Measurements from ENCODE around the gene SURF1.
A peak's percentile ranks its signal among the peaks of the same experiment; 100 is the strongest.
"Not testable (repeated sequence)": the region's sequence is repeated elsewhere in the genome, so short reads cannot be mapped to it uniquely, and the experiment has no call there.

SURF1 gene

DNA sequence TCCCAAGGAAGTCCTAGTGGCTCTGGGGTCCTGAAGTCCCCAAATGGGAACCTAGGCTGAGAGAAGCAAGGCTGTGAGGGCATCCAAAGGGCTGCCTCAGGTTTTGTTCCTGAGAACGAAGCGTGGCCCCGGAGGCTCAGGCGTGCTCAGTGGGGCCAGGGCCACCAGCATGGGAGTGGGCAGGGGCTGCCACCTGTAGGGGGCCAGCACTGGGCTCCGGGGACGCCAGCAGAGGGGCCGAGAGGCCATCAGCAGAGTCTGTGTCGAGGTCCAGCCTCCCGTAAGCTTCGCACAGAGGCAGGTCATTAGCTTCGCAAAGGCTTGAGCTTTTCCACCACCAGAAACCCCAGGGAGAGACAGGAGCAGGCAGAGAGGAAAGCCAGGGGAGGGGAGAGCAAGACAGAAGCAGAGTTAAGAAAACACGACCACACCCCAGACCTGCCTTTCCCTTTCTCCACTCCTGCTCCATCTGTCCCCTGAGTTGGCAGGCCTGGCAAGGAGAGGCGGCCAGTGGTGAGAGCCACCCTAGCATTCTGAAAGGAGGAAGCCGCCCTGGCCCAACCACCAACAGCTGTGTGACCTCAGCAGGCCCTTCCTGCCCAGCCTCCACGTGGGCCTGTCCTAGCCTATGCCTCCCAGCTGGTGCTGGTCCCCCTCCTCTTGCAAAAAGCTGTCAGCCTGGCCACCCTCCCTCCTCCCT, 14.8 kb downstream of the SURF1 start:
- DNase-seq: no peak

DNA sequence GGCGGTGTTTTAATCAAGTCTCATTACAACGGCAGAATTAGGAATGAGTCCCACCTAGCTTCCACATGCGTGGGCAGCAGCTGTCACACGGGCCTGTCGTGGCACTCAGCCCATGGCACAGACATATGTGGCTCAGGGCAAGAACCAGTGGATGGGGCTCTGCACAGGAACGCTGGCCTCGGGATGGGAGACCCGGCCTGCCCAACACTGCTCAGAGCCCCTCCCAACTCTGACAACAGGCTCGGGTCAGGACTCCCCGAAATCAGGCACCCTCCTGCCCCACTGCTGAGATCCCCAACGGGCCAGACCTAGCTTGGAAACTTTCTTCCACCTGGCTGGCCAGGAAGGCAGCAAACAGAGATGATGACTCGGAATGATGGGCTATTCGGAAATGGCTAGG, 15.4 kb downstream of the SURF1 start:
- DNase-seq: no peak

DNA sequence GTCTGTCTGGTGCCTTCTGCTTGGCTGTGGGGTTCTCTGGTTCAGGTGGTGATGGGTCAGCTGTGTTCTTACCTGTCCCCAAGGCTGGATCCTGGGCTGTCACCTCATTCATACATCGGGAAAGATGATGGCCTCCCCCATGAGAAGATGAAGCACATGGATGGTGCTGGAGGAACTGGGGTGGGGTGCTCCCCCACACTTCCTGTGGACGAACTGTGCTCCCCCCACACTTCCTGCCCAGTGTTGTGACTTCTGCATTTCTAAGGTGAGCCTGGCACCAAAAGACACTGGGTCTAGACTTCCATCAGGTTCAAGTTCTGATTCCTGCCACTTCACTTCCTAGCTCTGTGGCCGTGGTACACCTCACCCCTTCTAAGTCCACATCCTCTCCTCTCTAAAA, 16.0 kb downstream of the SURF1 start:
- DNase-seq: no peak

DNA sequence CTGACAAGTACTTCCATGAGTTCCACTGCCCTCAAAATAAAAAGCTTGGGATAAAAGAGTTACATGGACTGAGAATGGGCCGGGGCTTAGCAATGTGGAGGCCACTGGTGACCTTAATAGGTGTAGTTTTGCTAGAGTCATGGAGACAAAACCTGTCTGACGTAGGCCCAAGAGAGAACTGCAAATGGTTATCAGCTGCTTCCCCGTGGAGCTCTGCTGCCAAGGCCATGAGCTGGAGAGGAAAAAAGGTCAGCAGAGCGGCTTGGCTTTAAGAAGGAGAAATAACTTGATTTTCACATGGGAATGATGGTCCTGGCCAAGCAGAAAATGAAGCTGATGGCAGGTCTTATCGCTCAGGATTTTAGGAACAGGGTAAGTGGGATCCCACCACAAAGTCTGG, 16.6 kb downstream of the SURF1 start:
- no peak for DNase-seq

DNA sequence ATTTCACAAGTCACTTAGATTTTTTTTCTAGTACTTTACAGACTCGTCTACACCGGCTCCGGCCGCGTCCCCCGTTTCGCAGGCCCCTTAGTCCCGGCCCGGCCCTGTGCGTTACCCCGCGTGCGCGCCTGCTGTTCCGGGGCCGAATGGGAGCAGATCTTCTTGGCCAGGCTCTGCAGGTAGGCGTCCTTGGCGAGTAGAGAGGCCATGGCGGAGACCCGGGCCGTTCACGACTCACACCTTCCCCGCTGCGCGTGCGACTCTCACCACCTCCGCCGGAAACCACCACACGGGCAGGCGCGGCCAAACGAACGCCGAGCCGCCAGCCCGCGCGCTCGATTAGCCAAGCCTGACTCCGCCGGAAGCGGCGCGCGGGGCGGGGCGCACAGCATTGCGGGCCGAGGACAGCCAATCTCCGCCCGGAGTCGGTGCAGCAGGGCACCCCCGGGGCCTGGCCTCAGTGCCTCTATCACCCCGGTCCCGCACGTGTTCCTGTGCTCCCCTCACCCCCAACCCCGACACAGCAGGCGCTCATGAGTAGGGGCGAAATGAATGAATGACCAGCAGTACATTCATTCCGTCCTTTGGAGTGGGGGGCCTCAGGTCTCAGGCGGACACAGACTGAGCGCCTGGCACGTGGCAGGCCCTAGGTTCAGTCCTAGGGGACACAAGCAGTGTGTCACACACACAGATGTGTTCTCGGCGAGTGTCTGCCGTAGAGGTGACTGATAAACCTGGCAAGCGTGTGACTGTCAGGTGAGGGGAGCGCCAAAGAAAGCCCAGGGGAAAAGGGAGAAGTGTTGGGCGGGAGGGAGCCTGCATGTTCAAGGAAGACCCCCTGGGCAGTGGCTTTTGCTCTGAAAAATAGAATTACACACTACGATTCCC, 20.1 kb downstream of the SURF1 start, which contains the start of gene SURF6:
TSS of gene SURF6 (minus strand) at position 265 of the 888 bp plus-strand sequence. CDS start at position 209, 56 bp downstream.
- DNase-seq: peak; percentile 90

DNA sequence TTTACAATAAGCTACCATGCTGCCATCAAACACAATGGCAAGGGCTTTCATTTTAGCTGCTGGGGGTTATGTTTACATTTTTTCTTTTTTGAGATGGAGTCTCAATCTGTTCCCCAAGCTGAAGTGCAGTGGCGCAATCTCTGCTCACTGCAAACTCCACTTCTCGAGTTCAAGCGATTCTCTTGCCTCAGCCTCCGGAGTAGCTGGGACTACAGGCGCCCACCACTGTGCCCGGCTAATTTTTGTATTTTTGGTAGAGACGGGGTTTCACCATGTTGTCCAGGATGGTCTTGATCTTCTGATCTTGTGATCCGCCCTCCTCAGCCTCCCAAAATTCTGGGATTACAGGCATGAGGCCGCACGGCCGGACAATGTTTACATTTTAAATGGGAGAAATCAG, 21.4 kb downstream of the SURF1 start:
- not testable (repeated sequence) for DNase-seq

DNA sequence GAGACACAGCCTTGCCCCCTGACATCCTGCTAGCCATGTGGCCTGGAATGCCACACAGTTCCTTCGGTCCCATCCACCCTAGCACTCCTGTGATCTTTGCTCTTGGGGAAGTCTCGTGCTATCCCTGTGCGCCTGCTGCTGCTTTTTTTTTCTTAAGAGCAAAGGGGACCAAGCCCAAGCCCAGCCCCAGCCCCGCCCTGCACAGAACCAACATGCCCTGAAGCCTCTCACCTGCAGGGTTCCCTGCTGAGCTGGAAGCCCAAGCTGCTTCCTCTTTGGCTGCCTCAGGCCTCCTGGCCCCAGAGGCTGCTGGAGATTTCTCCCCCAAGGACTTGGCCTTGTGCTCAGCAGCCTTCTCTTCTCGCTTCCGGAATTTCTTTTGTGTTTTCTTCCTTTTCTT, 22.1 kb downstream of the SURF1 start:
- no peak for DNase-seq

DNA sequence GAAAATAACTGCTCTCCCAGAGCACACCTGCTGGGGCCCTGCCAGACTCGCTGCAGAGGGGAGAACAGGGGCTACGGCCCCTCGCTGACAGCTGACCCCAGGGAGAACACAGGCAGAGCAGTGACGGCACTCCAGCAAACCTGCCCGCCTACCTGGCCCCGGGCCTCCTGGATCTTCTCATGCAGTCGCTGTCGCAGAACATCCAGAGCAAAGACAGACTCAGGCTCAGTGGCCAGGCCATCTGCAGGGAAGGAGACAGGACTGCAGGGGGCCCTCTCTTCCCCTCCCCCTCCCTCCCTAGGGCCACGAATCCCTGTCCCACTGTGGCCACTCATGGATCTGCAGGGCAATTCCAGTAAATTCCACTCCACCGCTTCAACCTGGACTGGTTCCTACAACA, 22.7 kb downstream of the SURF1 start:
- DNase-seq: no peak

DNA sequence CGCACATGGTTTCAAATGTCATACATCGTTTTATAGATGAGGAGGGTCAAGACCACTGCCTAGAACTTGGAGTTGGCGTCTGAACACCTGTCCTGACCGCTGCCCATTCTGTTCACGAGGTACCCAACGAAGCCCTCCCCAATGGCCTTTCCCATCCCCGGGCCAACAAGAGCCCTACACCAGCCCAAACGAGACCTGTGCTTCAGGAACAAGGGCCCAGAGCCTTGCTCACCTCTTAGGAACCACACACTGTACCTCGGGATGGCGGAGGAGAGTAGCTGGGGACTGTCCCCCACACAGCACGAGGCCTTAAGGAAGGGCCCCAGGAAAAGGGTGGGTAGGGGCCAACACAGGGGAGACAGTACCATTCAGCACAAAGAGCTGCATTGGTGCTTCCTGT, 23.3 kb downstream of the SURF1 start:
- DNase-seq: no peak

DNA sequence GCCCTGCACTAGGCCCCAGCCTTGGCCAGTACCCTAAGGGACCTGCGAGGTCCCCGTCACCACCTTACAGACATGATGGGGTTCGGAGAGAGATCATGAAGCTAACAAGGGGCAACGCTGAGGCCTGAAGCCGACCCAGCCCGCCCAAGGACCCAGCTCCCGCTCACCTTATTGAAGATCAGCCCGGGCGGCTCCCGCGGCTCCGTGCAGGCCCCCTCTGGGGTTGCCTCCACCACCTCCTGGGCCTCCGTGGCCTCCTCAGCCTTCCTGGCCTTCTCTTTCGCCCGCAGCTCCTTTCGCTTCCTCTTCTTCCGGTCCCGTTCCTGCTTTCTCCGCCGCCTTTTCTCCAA, 23.9 kb downstream of the SURF1 start:
- DNase-seq: no peak

DNA sequence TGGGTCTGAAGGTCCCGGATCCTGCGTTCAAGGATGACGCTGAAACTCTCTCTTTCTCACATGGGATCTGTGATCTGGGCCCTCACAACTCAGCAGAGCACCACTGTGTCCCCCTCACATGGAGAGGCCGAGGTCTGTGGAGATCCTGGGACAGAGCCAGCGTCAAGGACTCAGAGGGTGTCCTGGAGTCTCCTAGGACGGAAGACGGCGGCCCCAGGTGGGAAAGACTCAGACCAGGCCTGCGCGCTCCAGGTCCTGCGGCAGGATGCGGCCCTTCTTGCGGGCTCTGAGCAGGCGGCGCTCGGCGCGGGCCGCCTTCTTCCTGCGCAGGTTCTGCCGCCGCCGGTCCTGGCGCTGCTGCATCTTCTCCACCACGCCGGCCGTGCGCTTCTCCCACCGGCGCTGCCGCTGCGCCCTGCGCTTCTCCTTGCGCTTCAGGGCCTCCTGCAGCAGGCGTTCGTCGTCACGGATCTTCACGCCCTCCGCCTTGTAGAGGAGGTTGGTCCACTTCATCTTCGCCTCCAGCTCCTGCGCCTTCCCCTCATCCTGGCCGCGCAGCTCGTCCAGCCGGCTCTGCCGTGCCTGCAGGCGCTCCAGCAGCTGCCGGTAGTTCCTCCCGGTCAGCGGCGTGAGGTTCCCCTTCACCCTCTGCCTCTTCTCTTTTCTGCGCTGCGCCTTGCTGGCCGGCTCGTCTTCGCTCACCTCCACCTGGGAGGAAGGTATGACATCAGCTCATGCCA, 24.5 kb downstream of the SURF1 start:
- DNase-seq: no peak

DNA sequence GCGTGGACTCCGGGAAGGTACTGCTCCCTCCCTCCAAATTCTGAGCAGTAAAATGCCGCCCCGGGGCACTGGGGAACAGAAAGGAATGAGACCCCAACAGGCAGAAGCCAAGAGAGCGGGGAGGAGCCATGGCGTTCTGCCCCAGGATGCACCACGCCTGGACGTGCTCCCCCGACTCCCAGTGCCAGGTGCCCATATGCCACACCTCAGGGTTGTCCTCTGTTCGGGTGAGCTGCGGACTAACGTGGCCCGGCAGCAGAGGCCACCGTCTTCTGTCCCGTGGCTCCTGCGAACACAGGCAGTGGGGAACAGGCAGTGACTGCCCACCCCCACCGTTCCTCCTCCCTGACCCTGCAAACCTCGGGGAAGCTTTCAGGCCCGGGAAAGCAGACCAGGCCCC, 25.1 kb downstream of the SURF1 start:
- no peak for DNase-seq

DNA sequence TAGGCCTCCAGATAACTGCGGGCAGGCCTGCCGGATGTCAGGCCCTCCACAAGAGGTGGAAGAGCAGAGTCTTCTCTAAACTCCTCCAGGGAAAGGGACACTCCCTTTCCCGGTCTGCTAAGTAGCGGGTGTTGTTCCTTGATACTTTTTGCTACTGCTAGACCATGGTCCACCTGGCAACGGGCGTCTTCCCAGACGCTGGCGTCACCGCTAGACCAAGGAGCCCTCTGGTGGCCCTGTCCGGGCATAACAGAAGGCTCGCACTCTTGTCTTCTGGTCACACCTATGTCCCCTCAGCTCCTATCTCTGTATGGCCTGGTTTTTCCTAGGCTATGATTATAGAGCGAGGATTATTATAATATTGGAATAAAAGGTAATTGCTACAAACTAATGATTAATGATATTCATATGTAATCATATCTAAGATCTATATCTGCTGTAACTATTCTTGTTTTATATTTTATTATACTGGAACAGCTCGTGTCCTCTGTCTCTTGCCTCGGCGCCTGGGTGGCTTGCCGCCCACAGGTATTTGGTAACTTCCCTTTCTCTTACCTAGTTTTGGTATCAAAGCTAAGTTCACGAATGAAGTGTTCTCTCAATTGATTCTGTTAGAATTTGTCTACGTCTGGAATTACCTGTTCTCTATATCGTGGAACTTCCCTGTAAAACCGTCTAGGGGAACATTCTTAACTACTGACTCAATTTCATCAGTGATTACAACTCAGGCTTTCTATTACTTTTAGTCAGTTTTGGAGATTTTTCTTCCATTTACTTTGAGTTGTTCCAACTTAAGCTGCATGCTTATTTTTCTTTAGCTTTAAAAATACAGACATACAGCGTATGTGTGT, 26.8 kb downstream of the SURF1 start:
- not testable (repeated sequence) for DNase-seq

DNA sequence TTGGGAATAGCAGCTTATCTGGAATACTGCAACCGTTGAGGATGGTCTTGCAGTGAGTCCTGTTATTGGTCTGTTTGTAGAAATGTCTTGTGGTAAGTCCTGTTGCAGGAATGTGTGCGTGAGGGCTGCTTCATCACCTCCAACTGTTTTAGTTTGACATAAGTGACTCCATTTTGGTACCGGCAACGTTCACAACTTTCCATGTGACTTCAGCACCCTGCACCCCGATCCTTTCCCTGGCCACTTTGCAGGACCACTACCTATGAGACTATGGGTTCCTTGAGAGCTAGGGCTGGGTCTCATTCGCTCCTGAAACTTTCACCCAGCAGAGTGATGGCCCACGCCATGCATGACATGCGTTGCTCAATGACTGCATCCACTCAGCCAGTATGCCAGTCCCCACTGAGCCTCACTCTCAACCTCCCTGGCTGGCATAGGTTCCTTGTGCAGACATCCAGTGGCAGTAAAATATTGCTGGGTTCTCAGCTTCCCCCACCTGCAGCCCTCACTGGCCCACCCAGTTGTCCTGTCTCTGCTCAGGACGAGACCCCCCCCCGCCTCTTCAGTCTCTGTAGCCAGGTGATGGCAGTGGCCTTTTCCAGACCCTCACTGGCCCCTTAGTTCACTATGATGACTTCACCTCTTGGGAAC, 28.3 kb downstream of the SURF1 start:
- DNase-seq: no peak

DNA sequence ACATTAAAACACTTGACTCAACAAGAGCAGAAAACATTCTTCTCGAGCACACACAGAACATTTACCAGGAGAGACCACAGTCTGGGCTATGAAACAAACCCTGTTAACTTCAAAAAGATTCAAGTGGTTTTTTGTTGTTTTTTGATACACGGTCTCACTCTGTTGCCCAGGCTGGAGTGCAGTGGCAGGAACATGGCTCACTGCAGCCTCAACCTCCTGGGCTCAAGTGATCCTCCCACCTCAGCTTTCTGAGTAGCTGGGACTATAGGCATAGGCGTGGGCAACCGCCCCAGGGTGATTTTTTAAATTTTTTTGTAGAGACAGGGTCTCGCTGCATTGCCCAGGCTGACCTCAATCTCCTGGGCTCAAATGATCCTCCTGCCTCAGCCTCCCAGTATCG, 29.3 kb downstream of the SURF1 start:
- DNase-seq: not testable (repeated sequence)

DNA sequence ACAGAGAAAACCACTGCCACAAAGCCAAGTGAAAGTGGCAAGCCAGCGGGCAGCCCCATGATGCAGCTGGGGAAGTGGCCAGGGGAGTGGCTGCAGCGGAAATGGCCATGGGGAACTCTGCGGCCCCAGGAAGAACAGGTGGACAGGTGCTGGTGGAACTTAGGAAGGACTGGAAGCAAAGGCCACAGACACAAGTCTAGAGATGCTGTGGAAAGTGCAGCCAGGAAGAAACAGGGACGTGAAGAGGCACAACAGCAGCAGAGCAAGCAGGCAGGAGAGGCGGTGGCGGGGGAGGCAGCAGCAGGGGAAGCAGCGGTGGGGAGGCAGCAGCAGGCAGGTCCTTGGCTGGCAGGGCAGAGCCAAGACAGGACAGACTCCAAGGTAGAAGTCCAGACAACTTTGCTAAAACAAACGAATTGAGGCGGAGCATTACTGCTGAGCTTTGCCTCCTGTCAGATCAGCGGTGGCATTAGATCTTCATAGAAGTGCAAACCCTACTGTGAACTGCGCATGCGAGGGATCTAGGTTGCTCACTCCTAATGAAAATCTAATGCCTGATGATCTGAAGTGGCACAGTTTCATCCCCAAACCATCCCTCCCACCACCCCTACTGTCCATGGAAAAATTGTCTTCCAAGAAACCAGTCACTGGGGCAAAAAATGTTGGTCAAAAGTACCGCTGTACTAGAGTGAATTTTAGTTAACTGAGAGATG, 32.1 kb downstream of the SURF1 start:
- DNase-seq: no peak

DNA sequence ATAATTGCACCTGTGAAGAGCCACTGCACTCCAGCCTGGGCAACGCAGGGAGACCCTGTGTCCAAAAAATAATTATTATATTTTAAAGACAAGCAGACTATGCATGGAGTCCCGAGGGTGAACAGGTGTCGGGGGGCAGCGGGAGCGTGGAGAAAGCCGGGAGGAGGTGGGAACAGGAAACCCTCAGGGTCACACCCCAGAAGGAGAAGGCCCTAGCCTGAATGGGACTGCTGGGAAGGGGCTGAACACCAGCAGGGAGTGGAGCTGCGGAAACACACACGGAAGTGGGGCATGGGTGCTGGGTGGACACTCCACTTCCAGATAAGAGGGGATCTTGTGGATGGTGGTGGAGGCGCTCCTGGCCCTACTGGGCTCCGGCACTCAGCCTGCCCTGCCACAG, 33.1 kb downstream of the SURF1 start:
- DNase-seq: no peak

DNA sequence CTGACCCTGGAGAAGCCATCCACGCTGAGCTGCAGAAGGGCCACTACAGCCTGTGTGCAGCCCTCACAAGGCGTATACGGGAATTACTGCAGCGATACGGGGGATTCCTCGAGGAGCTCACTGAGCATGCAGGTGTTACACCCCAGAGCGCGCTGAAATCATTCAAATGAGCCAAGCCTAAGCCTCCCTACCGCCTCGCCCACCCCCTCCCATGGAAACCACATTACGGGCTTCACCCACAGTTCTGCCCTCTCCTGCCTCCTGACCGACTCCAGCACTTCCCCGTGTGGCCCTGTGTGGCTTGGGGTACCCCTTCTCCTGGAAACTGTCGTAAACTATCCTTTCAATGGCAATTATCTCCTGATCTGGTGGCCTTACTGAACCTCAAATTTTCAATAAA, 33.6 kb downstream of the SURF1 start:
- DNase-seq: no peak

DNA sequence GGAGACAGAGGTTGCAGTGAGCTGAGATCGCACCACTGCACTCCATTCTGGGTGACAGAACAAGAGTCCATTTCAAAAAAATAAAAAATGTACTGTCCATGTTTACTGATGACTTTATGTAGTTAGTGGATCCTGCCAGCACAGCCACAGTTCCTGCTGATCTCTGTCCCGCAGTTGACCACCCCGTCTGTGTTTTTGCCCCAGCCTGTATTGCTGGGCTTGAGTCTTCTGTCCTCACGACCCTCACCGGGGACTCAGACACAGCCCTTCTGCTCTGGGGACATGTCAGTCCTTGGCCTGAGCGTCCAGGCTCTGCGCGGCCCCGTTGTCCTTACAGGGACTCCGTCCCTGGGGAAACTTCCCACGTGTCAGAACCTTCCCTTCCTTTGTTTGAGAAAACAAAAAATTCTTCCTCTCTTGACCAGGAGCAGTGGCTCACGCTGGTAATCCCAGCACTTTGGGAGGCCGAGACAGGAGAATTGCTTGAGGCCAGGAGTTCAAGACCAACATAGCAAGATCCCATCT, 34.8 kb downstream of the SURF1 start:
- DNase-seq: no peak

DNA sequence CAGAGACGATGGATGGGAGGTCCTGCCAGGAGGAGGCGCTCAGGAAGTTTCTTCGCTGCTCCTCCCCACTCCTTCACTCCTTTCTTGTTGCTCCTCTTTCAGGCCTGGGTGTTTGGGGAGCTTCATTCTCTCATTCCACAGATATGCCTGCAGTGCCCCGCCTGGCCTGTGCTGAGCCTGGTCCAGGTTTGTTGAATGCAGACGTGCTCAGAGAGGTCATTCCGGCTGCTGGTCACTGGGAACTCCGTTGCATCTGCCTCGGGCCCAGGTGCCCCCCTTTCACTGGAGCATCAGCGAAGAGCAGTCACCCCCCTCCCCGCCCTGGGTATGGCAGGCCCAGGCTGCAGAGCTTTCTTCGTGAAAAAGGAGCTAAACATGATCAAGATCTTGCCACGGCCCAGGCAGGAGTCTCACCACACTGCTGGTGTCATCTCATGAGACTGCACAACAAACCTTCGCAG, 35.8 kb downstream of the SURF1 start:
- DNase-seq: no peak

DNA sequence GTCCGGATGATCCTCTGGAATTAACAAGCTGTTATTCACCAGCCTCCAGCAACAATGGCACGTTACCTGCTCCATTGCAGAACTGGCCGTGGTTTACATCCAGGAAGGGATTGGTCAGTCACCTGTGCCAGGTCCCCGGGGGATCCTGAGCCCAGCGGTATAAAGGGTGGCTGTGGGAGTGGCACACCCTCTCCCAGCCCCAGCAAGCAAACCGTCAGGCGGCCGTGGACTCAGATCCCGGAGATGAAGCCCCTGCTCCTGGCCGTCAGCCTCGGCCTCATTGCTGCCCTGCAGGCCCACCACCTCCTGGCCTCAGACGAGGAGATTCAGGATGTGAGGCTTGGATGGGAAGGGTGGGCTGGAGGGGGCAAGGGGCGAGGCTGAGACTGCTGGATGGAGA, 38.7 kb downstream of the SURF1 start:
- not testable (repeated sequence) for DNase-seq

All from HCEC 1CT (cell line).